Measurements from ENCODE around the gene CA11. TPM values are rescaled to one million over a fixed set of nuclear protein-coding genes. Genes with fewer than 3 reads are reported as not detected.

Gene CA11
- total RNA-seq, 1 donor: 2.4 TPM

DNA sequence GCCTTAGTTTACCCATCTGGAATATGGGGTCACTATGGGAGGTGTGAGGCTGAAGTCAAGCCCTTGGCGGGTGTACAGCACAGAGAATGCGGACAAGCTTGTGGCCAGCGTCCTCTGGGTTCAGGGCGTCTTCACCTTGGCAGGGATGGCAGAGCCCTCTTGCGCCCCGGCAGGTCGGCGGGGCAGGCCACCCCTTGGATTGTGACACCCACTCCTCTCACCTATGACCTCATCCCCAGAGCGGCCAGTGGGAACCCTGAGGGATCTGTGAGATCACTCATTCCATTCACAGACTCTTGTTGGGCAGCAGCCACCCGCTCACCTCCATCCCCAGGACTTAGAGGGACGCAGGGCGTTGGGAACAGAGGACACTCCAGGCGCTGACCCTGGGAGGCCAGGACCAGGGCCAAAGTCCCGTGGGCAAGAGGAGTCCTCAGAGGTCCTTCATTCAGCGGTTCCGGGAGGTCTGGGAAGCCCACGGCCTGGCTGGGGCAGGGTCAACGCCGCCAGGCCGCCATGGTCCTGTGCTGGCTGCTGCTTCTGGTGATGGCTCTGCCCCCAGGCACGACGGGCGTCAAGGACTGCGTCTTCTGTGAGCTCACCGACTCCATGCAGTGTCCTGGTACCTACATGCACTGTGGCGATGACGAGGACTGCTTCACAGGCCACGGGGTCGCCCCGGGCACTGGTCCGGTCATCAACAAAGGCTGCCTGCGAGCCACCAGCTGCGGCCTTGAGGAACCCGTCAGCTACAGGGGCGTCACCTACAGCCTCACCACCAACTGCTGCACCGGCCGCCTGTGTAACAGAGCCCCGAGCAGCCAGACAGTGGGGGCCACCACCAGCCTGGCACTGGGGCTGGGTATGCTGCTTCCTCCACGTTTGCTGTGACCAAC lies 39.3 kb downstream of the CA11 start, which contains the start of gene SPACA4:
TSS of gene SPACA4 (plus strand) at position 280 of the 896 bp plus-strand sequence. CDS start at position 517, 237 bp downstream.
- Histone ChIP-seq H3K9me3 (ENCODE audit: low read depth, low read length) (no peaks in the 10 kb centered on the region), H3K27me3 (ENCODE audit: insufficient read depth, low read length) (no peaks in the 10 kb centered on the region), H3K4me1 (ENCODE audit: insufficient read depth, low read length) (peaks cover 6% of the 10 kb centered on the region), H3K4me3 (ENCODE audit: low read length) (no peak within 1 kb of the TSS)

DNA sequence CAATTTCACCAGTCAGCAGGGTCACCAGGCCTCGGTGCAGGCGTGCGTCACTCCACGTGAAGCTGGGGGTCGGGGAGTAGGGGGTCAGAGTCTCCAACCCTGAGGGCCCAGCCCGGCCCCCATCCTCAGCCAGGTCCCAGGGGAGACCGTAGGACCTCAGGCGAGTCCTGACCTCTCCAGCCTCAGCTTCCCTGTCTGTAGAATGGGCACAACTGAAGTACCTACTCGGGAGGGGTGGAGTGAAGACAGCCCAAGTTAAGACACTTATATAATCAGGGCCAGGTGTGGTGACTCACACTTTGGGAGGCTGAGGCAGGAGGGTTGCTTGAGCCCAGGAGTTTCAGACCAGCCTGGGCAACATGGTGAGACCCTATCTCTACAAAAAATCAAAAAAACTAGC lies 42.1 kb downstream of the CA11 start:
- H3K4me3 ChIP-seq (ENCODE audit: low read length): no peak overlapping the region
- no peaks in the 10 kb centered on the region for H3K9me3 ChIP-seq (ENCODE audit: low read depth, low read length)
- H3K4me1 ChIP-seq (ENCODE audit: insufficient read depth, low read length): peaks cover 1% of the 10 kb centered on the region
- H3K27me3 ChIP-seq (ENCODE audit: insufficient read depth, low read length): no peaks in the 10 kb centered on the region

- no peaks in the 10 kb centered on the region for H3K27me3 ChIP-seq (ENCODE audit: insufficient read depth, low read length)
- H3K4me1 ChIP-seq (ENCODE audit: insufficient read depth, low read length): no peaks in the 10 kb centered on the region
- no peak overlapping the region for H3K4me3 ChIP-seq (ENCODE audit: low read length)
- no peaks in the 10 kb centered on the region for H3K9me3 ChIP-seq (ENCODE audit: low read depth, low read length)
These were observed 42.5 kb downstream of the CA11 start for GRCh38 chr19:48603449-48603848.

DNA sequence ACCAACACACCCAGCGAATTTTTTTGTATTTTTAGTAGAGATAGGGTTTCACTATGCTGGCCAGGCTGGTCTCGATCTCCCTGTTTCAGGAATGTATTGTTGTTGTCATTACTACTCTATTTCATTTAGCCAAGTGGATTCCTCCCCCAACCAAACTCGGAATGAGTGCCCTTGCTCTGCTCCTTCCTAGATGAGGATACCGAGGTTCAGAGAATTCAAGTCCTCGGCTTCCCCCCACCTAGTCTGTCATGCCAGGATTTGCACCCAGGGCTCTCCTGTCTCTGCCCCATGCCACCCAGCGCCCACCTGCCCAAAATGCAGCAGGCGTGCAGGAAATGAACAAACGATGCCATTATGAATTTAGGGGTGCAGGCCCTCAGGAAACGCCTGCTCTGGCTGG lies 43.0 kb downstream of the CA11 start:
- Histone ChIP-seq H3K4me1 (ENCODE audit: insufficient read depth, low read length) (no peaks in the 10 kb centered on the region), H3K9me3 (ENCODE audit: low read depth, low read length) (no peaks in the 10 kb centered on the region), H3K27me3 (ENCODE audit: insufficient read depth, low read length) (no peaks in the 10 kb centered on the region), H3K4me3 (ENCODE audit: low read length) (no peak overlapping the region)

DNA sequence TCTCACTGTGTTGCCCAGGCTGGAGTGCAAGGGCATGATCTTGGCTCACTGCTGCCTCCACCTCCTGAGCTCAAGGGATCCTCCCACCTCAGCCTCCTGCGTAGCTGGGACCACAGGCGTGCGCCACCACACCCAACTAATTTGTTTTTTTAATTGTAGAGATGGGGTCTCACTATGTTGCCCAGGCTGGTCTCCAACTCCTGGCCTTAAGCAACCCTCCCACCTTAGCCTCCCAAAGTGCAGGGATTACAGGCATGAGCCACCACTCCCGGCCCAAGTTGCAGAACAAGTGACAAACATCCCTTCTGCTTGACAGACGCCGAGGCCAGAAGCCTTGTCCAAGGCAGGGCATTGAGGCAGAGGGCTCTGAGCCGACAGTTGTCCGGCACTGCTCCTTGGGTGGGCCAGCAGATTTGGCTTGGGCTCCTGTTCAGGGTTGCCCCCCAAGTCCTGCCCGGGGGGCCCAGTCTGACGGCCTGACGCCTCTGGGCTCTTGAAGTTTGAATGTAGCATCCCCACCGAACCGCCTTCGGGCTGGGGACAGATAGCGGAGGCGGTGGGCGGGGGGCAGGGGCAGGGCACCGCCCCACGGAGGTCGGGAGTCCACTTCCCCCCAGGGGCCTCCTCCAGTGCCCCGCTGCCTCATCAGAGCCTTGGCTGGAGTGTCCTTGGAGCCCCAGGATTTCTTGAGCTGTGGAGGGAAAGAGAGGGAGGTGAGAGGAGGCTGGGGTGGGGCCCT lies 45.1 kb downstream of the CA11 start:
- H3K4me1 ChIP-seq (ENCODE audit: insufficient read depth, low read length): no peaks in the 10 kb centered on the region
- H3K4me3 ChIP-seq (ENCODE audit: low read length): no peak overlapping the region
- H3K9me3 ChIP-seq (ENCODE audit: low read depth, low read length): no peaks in the 10 kb centered on the region
- no peaks in the 10 kb centered on the region for H3K27me3 ChIP-seq (ENCODE audit: insufficient read depth, low read length)

GRCh38 chr19:48598996-48599700 lies 46.8 kb downstream of the CA11 start:
- no peaks in the 10 kb centered on the region for H3K4me1 ChIP-seq (ENCODE audit: insufficient read depth, low read length)
- H3K4me3 ChIP-seq (ENCODE audit: low read length): no peak overlapping the region
- H3K27me3 ChIP-seq (ENCODE audit: insufficient read depth, low read length): no peaks in the 10 kb centered on the region
- no peaks in the 10 kb centered on the region for H3K9me3 ChIP-seq (ENCODE audit: low read depth, low read length)

- Histone ChIP-seq H3K4me1 (ENCODE audit: insufficient read depth, low read length) (no peaks in the 10 kb centered on the region), H3K9me3 (ENCODE audit: low read depth, low read length) (no peaks in the 10 kb centered on the region), H3K4me3 (ENCODE audit: low read length) (no peak overlapping the region), H3K27me3 (ENCODE audit: insufficient read depth, low read length) (no peaks in the 10 kb centered on the region)
These were observed 49.1 kb downstream of the CA11 start for GRCh38 chr19:48596679-48597465.

GRCh38 chr19:48596237-48596636 lies 49.8 kb downstream of the CA11 start:
- Histone ChIP-seq H3K27me3 (ENCODE audit: insufficient read depth, low read length) (no peaks in the 10 kb centered on the region), H3K9me3 (ENCODE audit: low read depth, low read length) (no peaks in the 10 kb centered on the region), H3K4me3 (ENCODE audit: low read length) (no peak overlapping the region), H3K4me1 (ENCODE audit: insufficient read depth, low read length) (no peaks in the 10 kb centered on the region)

- Histone ChIP-seq H3K4me3 (ENCODE audit: low read length) (no peak overlapping the region), H3K4me1 (ENCODE audit: insufficient read depth, low read length) (no peaks in the 10 kb centered on the region), H3K27me3 (ENCODE audit: insufficient read depth, low read length) (no peaks in the 10 kb centered on the region), H3K9me3 (ENCODE audit: low read depth, low read length) (no peaks in the 10 kb centered on the region)
These were observed 50.2 kb downstream of the CA11 start for GRCh38 chr19:48595833-48596232.

DNA sequence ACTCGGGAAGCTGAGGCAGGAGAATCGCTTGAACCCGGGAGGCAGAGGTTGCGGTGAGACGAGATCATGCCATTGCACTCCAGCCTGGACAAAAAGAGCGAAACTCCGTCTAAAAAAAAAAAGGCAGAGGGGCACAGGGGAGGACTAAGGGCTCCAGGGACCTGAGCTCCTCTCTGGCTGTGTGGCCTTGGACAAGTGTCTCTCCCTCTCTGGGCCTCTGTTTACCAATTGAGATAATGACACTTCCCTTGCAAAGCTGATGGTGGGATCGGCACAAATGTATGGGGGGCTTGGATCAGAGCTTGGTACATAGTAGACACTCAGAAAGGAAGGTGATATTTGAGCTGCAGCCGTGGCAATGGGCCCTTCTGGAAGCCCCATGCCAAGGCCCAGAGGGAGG lies 50.8 kb downstream of the CA11 start:
- Histone ChIP-seq H3K4me3 (ENCODE audit: low read length) (no peak overlapping the region), H3K4me1 (ENCODE audit: insufficient read depth, low read length) (no peaks in the 10 kb centered on the region), H3K9me3 (ENCODE audit: low read depth, low read length) (no peaks in the 10 kb centered on the region), H3K27me3 (ENCODE audit: insufficient read depth, low read length) (no peaks in the 10 kb centered on the region)

- Histone ChIP-seq H3K4me1 (ENCODE audit: insufficient read depth, low read length) (peaks cover 10% of the 10 kb centered on the region), H3K27me3 (ENCODE audit: insufficient read depth, low read length) (no peaks in the 10 kb centered on the region), H3K4me3 (ENCODE audit: low read length) (no peak overlapping the region), H3K9me3 (ENCODE audit: low read depth, low read length) (no peaks in the 10 kb centered on the region)
These were observed 55.0 kb downstream of the CA11 start for GRCh38 chr19:48591021-48591420.

- Histone ChIP-seq H3K9me3 (ENCODE audit: low read depth, low read length) (no peaks in the 10 kb centered on the region), H3K4me1 (ENCODE audit: insufficient read depth, low read length) (peaks cover 14% of the 10 kb centered on the region), H3K4me3 (ENCODE audit: low read length) (no peak overlapping the region), H3K27me3 (ENCODE audit: insufficient read depth, low read length) (no peaks in the 10 kb centered on the region)
These were observed 57.2 kb downstream of the CA11 start for GRCh38 chr19:48588670-48589401.

Data from mononuclear cell (primary cell).